GM12878 (cell line): ENCODE results near the gene OR6Q1. TPM values are rescaled to one million over a fixed set of nuclear protein-coding genes. Genes with fewer than 3 reads are reported as not detected.
"Not testable (repeated sequence)": the region's sequence is repeated elsewhere in the genome, so short reads cannot be mapped to it uniquely, and the experiment has no call there.

Source experiments
- ATAC-seq: fragments of 200-7000 bp; cut with Tn5 transposase; 3 replicates; pipeline ENCODE4 v1.9.1; 2020; ENCODE audit warnings: mild to moderate bottlenecking, moderate library complexity
- BruUV-seq: library from RNA; stranded (reverse); fragments of 400-500 nt; replicated peaks from 2 replicates; lab custom pipeline; 2021; lab: Mats Ljungman, UMichigan
- CTCF ChIA-PET: fragments of 300-600 bp; sonication (Branson Sonifier 250); formaldehyde crosslinking; extraction: SDS; loops from one replicate; lab custom pipeline; 2021; ENCODE audit warnings: inconsistent platforms; lab: Yijun Ruan, JAX
- POLR2A ChIA-PET: fragments of 350-600 bp; formaldehyde crosslinking; extraction: SDS; loops from one replicate; lab custom pipeline; 2021; ENCODE audit warnings: inconsistent platforms; lab: Charles Lee
- RAD21 ChIA-PET: fragments of 300-600 bp; sonication (Branson Sonifier 250); formaldehyde crosslinking; loops from one replicate; lab custom pipeline; 2023; ENCODE audit warnings: antibody characterized with exemption; ENCODE audit not compliant: unreplicated experiment; lab: Charles Lee
- SMC1A ChIA-PET: fragments of 300-600 bp; sonication (Branson Sonifier 250); formaldehyde crosslinking; loops from one replicate; lab custom pipeline; 2023; ENCODE audit not compliant: unreplicated experiment, uncharacterized antibody; lab: Charles Lee
- DNase-seq: peaks from one replicate; pipeline ENCODE4 v3.0.0-alpha.2; 2011; ENCODE audit warnings: low read depth, low spot score
- FAIRE-seq: peaks from 3 replicates; lab custom pipeline; 2011; peaks lifted over from hg19 to GRCh38; lab: Jason Lieb, UNC
- H2AFZ ChIP-seq: 2 replicates; pipeline ENCODE4 v1.6.0; 2011; ENCODE audit warnings: low read depth, low read length, control low read depth; ENCODE audit not compliant: control insufficient read depth
- H3K27ac ChIP-seq: 2 replicates; pipeline ENCODE4 v1.5.1; 2011; ENCODE audit warnings: control low read depth; ENCODE audit not compliant: control insufficient read depth, insufficient read depth
- H3K27me3 ChIP-seq, 2 experiments: replicated peaks in 1 of 2; 2 replicates each; pipeline versions ENCODE4 v1.6.0 to v1.6.1; 2011; ENCODE audit warnings: low read length in 1 of 2; ENCODE audit not compliant: control insufficient read depth in 2 of 2, insufficient read depth in 2 of 2
- H3K36me3 ChIP-seq, 2 experiments: 2 replicates each; pipeline ENCODE4 v1.5.1; 2011; ENCODE audit warnings: low read length in 1 of 2; ENCODE audit not compliant: control insufficient read depth in 2 of 2, insufficient read depth in 2 of 2
- H3K4me1 ChIP-seq: 2 replicates; pipeline ENCODE4 v1.6.1; 2011; ENCODE audit warnings: mild to moderate bottlenecking, low read length, moderate library complexity, mixed read lengths; ENCODE audit not compliant: control insufficient read depth, insufficient read depth
- H3K4me2 ChIP-seq: 2 replicates; pipeline ENCODE4 v1.6.0; 2011; ENCODE audit warnings: control low read depth; ENCODE audit not compliant: control insufficient read depth, insufficient read depth
- H3K4me3 ChIP-seq: fragments of 200-600 bp; sonication (generic); 2 replicates; pipeline ENCODE4 v1.5.1; 2016
- H3K79me2 ChIP-seq: 2 replicates; pipeline ENCODE4 v1.6.0; 2011; ENCODE audit warnings: low read length; ENCODE audit not compliant: control insufficient read depth, insufficient read depth
- H3K9ac ChIP-seq: 2 replicates; pipeline ENCODE4 v1.8.0; 2011; ENCODE audit warnings: low read length, control low read depth, mixed read lengths; ENCODE audit not compliant: control insufficient read depth, insufficient read depth
- H3K9me3 ChIP-seq: replicated peaks from 3 replicates; pipeline ENCODE4 v1.5.1; 2011; ENCODE audit warnings: mild to moderate bottlenecking, low read length; ENCODE audit not compliant: control insufficient read depth, insufficient read depth
- H4K20me1 ChIP-seq: 2 replicates; pipeline ENCODE4 v1.6.0; 2011; ENCODE audit not compliant: control insufficient read depth, insufficient read depth
- ATF7 ChIP-seq: fragments of 450-650 bp; IDR thresholded peaks from 2 replicates; pipeline ENCODE4 v1.6.1; 2016; ENCODE audit warnings: low read depth, mild to moderate bottlenecking
- BACH1 ChIP-seq: fragments of 450-650 bp; IDR thresholded peaks from 2 replicates; pipeline ENCODE4 v1.6.1; 2017; ENCODE audit warnings: mild to moderate bottlenecking, borderline replicate concordance
- CHD1 ChIP-seq: IDR thresholded peaks from 2 replicates; pipeline ENCODE4 v1.6.1; 2012; ENCODE audit warnings: low read depth, low read length, improper control_type of control experiment
- ETV6 ChIP-seq, 2 experiments: fragments of 450-650 bp in 1 of 2; IDR thresholded peaks in 1 of 2; conservative IDR thresholded peaks in 1 of 2; 2 replicates each; pipeline ENCODE4 v1.6.1; 2014; ENCODE audit warnings: antibody characterized with exemption in 1 of 2, borderline replicate concordance in 1 of 2, low read depth in 1 of 2, mild to moderate bottlenecking in 1 of 2, moderate library complexity in 1 of 2
- JUNB ChIP-seq: IDR thresholded peaks from 2 replicates; pipeline ENCODE4 v1.6.1; 2016; ENCODE audit warnings: antibody characterized with exemption, mild to moderate bottlenecking
- NFYA ChIP-seq: IDR thresholded peaks from 2 replicates; pipeline ENCODE4 v1.6.1; 2011; ENCODE audit warnings: low read depth, mild to moderate bottlenecking, low read length, improper control_type of control experiment, borderline replicate concordance
- PBX3 ChIP-seq: IDR thresholded peaks from 2 replicates; pipeline ENCODE4 v1.6.1; 2011; ENCODE audit warnings: mild to moderate bottlenecking, low read depth, low read length, moderate library complexity; ENCODE audit not compliant: insufficient replicate concordance
- PKNOX1 ChIP-seq: fragments of 450-650 bp; IDR thresholded peaks from 2 replicates; pipeline ENCODE4 v1.6.1; 2016; ENCODE audit warnings: mild to moderate bottlenecking
- RBBP5 ChIP-seq: fragments of 200-600 bp; sonication (generic); conservative IDR thresholded peaks from 2 replicates; pipeline ENCODE4 v1.6.1; 2016
- SUZ12 ChIP-seq: fragments of 200-600 bp; sonication (generic); IDR thresholded peaks from one replicate; pipeline ENCODE4 v1.6.1; 2018; ENCODE audit warnings: antibody characterized with exemption, mild to moderate bottlenecking; ENCODE audit not compliant: unreplicated experiment
- TCF7 ChIP-seq: IDR thresholded peaks from 2 replicates; pipeline ENCODE4 v1.6.1; 2014; ENCODE audit warnings: antibody characterized with exemption, borderline replicate concordance
- YY1 ChIP-seq: IDR thresholded peaks from 2 replicates; pipeline ENCODE4 v1.6.1; 2011; ENCODE audit warnings: low read depth, mild to moderate bottlenecking, low read length
- WGBS: methylation state at CpG from one replicate; pipeline ENCODE4 v1.1.6; 2016; ENCODE audit warnings: low lambda C conversion rate; ENCODE audit not compliant: insufficient replicate concordance, insufficient coverage; ENCODE audit errors: missing lambda C conversion rate; 5-methylcytosine and 5-hydroxymethylcytosine counted together
- in situ Hi-C: fragments of 300-500 bp; cut with MboI; formaldehyde crosslinking; loops from 9 replicates; pipeline ENCODE4 v1.14.3; 2018; ENCODE audit warnings: mixed read lengths
- intact Hi-C: fragments of 100-400 bp; cut with micrococcal nuclease; formaldehyde crosslinking; loops from one replicate; pipeline ENCODE4 v1.14.2; 2022; ENCODE audit not compliant: unreplicated experiment
- polyA plus RNA-seq, 11 experiments: library from polyadenylated mRNA; depleted of rRNA in 4 of 11; unstranded in 6 of 11; stranded (reverse) in 5 of 11; fragments of >200 nt; fragmentation: Nextera tagmentation in 4 of 11; fragmentation: Illumina TruSeq in 1 of 11; extraction: Ambion mirVana in 4 of 11; extraction: Trizol in 1 of 11; gene quantifications; 1 replicate in 1 of 11; 2 replicates in 10 of 11; pipeline versions ENCODE4 v1.2.1 to v1.2.3, GENCODE V29; 2011 to 2016; ENCODE audit warnings: inconsistent platforms in 2 of 11, missing spikeins in 2 of 11, low read depth in 1 of 11
- total RNA-seq, 4 experiments: library from RNA; depleted of rRNA in 3 of 4; stranded (reverse); fragments of >200 nt in 3 of 4; fragmentation: Illumina TruSeq in 1 of 4; extraction: Trizol in 1 of 4; gene quantifications; 2 replicates each; pipeline versions ENCODE4 v1.2.1 to v1.2.3, GENCODE V29; 2013 to 2021
- TF ChIP-seq, protein P1 (sequence below): IDR thresholded peaks from 2 replicates; pipeline ENCODE4 v1.6.1; 2012; ENCODE audit warnings: low read depth, low read length, improper control_type of control experiment

OR6Q1 gene
- total and polyA plus RNA-seq, 10 of the 15 experiments (the other 5 are each of a cell fraction or from before 2014, with no cell fraction given) = not detected

DNA sequence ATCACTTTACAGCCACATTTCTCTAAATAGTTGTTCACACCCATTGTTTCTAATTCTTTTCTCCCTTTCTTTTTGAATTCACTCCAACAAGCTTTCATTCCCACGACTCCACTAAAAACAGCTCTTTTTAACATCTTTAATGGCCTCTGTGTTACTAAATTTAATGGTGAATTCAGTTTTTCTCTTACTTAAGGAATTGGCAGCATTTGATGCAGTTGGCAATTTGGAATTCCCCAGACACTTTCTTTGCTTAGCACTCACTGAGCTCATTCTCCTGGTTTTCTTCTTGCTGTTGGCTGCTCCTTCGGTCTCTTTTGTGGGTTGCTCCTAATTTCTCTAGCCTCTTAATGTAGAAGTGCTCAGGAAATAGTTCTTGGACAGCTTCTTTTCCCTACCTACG lies 47.6 kb upstream of the OR6Q1 start:
- in situ Hi-C loops (no loop called here), intact Hi-C loops (no loop called here)
- Histone ChIP-seq H3K27ac (no peak overlapping the region), H3K27me3 (no peaks in the 10 kb centered on the region), H3K9me3 (no peaks in the 10 kb centered on the region), H3K36me3 (no peaks in the 10 kb centered on the region), H4K20me1 (no peaks in the 10 kb centered on the region), H2AFZ (no peak overlapping the region), H3K79me2 (no peaks in the 10 kb centered on the region), H3K4me3 (no peak overlapping the region), H3K9ac (no peak overlapping the region), H3K4me1 (no peaks in the 10 kb centered on the region), H3K4me2 (no peak overlapping the region)
- no peak for DNase-seq
- CTCF ChIA-PET = no interaction called here
- 36% methylated on average over 3 of the region's 3 CpGs for WGBS
- SMC1A ChIA-PET = interaction anchor here (1.0 kb wide), 1 partner anchor 183 kb away, joined by 4 read pairs; no protein-coding TSS in a partner anchor
- no peak for FAIRE-seq
- no peak for TF ChIP-seq TCF7
- TF ChIP-seq BACH1 = no peak
- TF ChIP-seq ETV6 (conservative IDR thresholded peaks at IDR 0.05 in 1 of 2, IDR thresholded peaks at IDR 0.05 in 1 of 2; ENCODE audit: borderline replicate concordance in 1 of 2, low read depth in 1 of 2) = no peak
- no peak for TF ChIP-seq PBX3
- no peak for TF ChIP-seq NFYA
- no peak for TF ChIP-seq PKNOX1
- TF ChIP-seq, protein P1, sequence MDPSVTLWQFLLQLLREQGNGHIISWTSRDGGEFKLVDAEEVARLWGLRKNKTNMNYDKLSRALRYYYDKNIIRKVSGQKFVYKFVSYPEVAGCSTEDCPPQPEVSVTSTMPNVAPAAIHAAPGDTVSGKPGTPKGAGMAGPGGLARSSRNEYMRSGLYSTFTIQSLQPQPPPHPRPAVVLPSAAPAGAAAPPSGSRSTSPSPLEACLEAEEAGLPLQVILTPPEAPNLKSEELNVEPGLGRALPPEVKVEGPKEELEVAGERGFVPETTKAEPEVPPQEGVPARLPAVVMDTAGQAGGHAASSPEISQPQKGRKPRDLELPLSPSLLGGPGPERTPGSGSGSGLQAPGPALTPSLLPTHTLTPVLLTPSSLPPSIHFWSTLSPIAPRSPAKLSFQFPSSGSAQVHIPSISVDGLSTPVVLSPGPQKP = no peak
- TF ChIP-seq JUNB = no peak
- TF ChIP-seq RBBP5 = no peak
- no peak for TF ChIP-seq YY1
- no peak for TF ChIP-seq SUZ12
- TF ChIP-seq ATF7 = no peak
- TF ChIP-seq CHD1 = no peak
- no peak for ATAC-seq
- BruUV-seq = no TSS peak
- POLR2A ChIA-PET = no interaction called here
- RAD21 ChIA-PET = no interaction called here

GRCh38 chr11:57999523-57999922 lies 31.2 kb upstream of the OR6Q1 start:
- H3K79me2 ChIP-seq, H3K27me3 ChIP-seq, H3K36me3 ChIP-seq, H4K20me1 ChIP-seq, H2AFZ ChIP-seq, POLR2A ChIA-PET, H3K4me1 ChIP-seq, DNase-seq, SMC1A ChIA-PET, CTCF ChIA-PET, RAD21 ChIA-PET, intact Hi-C loops, H3K4me3 ChIP-seq, FAIRE-seq, H3K27ac ChIP-seq, in situ Hi-C loops, H3K9me3 ChIP-seq, ATAC-seq, H3K4me2 ChIP-seq, BruUV-seq, H3K9ac ChIP-seq: not testable (repeated sequence)
- 64% methylated on average over 12 of the region's 13 CpGs for WGBS
